ENCODE data around the gene ATG4A.

Gene ATG4A

DNA sequence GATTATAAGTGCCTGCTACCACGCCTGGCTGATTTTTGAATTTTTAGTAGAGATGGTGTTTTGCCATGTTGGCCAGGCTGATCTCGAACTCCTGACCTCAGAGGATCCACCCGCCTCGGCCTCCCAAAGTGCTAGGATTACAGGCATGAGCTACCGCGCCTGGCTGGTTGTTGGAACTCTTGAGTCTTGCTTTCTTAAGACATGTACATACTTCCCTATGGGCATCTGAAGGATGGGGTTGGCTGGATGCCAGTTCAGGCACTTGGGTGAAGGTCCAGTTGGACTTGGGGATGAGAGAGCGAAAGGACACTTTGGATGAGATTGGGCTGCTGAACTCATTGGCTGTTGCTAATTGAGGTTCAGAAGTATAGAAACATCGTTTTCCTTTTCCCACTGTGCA lies 40.5 kb downstream of the ATG4A start:
- Histone ChIP-seq H3K36me3 (ENCODE audit: insufficient read depth, low read length) (0 out of 2 replicates have a peak, but pooled peaks cover 4% of the 10 kb centered on the region), H3K79me2 (ENCODE audit: insufficient read depth, low read length) (no peaks in the 10 kb centered on the region), H3K4me3 (ENCODE audit: low read depth, low read length, poor library complexity, severe bottlenecking) (no peak overlapping the region), H3F3A (ENCODE audit: insufficient read depth, low read length) (no peaks in the 10 kb centered on the region), H3K9ac (ENCODE audit: low read length) (no peak overlapping the region), H3K9me3 (ENCODE audit: low read length) (no peaks in the 10 kb centered on the region), H2AFZ (ENCODE audit: low read length) (no peak overlapping the region), H3K4me1 (ENCODE audit: insufficient read depth, low read length, severe bottlenecking) (no peaks in the 10 kb centered on the region), H3K27ac (ENCODE audit: low read depth, low read length, poor library complexity, severe bottlenecking) (no peak overlapping the region), H3K27me3 (ENCODE audit: insufficient read depth, low read length) (no peaks in the 10 kb centered on the region), H3K9me2 (ENCODE audit: low read depth, low read length) (no peaks in the 10 kb centered on the region), H4K20me1 (ENCODE audit: insufficient read depth, low read length) (no peaks in the 10 kb centered on the region), H3K4me2 (ENCODE audit: low read length) (no peak overlapping the region)
- TF ChIP-seq CTCF (IDR thresholded peaks at IDR 0.05; ENCODE audit: low read length), result no peak
- no peak for TF ChIP-seq EZH2 (IDR thresholded peaks at IDR 0.05; ENCODE audit: borderline replicate concordance, low read length)

DNA sequence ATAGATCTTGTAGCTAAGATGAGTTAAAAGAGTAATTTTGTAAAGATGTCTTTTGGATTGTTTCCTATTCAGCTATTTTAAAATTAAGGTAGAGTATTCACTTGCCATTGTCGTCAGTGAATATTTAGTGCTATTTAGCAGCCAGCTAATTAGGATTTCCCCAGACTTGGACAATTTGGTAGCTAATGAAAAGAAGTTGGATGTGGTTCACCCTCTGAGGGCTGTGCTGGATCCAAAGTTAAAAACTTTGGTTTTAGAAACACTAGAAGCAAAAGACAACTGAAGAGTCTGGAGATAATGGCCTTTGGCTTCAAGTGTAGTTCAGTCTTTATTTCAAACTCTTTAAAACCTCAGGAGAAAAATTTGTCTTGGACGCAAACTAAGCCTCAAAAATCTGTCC lies 41.3 kb downstream of the ATG4A start:
- Histone ChIP-seq H3F3A (ENCODE audit: insufficient read depth, low read length) (no peaks in the 10 kb centered on the region), H3K9me3 (ENCODE audit: low read length) (no peaks in the 10 kb centered on the region), H4K20me1 (ENCODE audit: insufficient read depth, low read length) (no peaks in the 10 kb centered on the region), H2AFZ (ENCODE audit: low read length) (no peak overlapping the region), H3K27me3 (ENCODE audit: insufficient read depth, low read length) (no peaks in the 10 kb centered on the region), H3K36me3 (ENCODE audit: insufficient read depth, low read length) (0 out of 2 replicates have a peak, but pooled peaks cover 4% of the 10 kb centered on the region), H3K79me2 (ENCODE audit: insufficient read depth, low read length) (no peaks in the 10 kb centered on the region), H3K9me2 (ENCODE audit: low read depth, low read length) (no peaks in the 10 kb centered on the region), H3K4me2 (ENCODE audit: low read length) (no peak overlapping the region), H3K27ac (ENCODE audit: low read depth, low read length, poor library complexity, severe bottlenecking) (no peak overlapping the region), H3K9ac (ENCODE audit: low read length) (no peak overlapping the region), H3K4me3 (ENCODE audit: low read depth, low read length, poor library complexity, severe bottlenecking) (no peak overlapping the region), H3K4me1 (ENCODE audit: insufficient read depth, low read length, severe bottlenecking) (no peaks in the 10 kb centered on the region)
- TF ChIP-seq CTCF (IDR thresholded peaks at IDR 0.05; ENCODE audit: low read length), result no peak
- no peak for TF ChIP-seq EZH2 (IDR thresholded peaks at IDR 0.05; ENCODE audit: borderline replicate concordance, low read length)

- Histone ChIP-seq H3K9ac (ENCODE audit: low read length) (no peak overlapping the region), H2AFZ (ENCODE audit: low read length) (no peak overlapping the region), H3K79me2 (ENCODE audit: insufficient read depth, low read length) (no peaks in the 10 kb centered on the region), H3F3A (ENCODE audit: insufficient read depth, low read length) (no peaks in the 10 kb centered on the region), H3K36me3 (ENCODE audit: insufficient read depth, low read length) (peaks cover 13% of the 10 kb centered on the region), H3K4me2 (ENCODE audit: low read length) (no peak overlapping the region), H3K4me1 (ENCODE audit: insufficient read depth, low read length, severe bottlenecking) (no peaks in the 10 kb centered on the region), H3K9me2 (ENCODE audit: low read depth, low read length) (no peaks in the 10 kb centered on the region), H3K9me3 (ENCODE audit: low read length) (no peaks in the 10 kb centered on the region), H3K27ac (ENCODE audit: low read depth, low read length, poor library complexity, severe bottlenecking) (no peak overlapping the region), H4K20me1 (ENCODE audit: insufficient read depth, low read length) (no peaks in the 10 kb centered on the region), H3K4me3 (ENCODE audit: low read depth, low read length, poor library complexity, severe bottlenecking) (no peak overlapping the region), H3K27me3 (ENCODE audit: insufficient read depth, low read length) (no peaks in the 10 kb centered on the region)
- TF ChIP-seq CTCF (IDR thresholded peaks at IDR 0.05; ENCODE audit: low read length) (no peak), EZH2 (IDR thresholded peaks at IDR 0.05; ENCODE audit: borderline replicate concordance, low read length) (no peak)
These were observed 43.1 kb downstream of the ATG4A start for GRCh38 chrX:108134724-108135123.
